GM18861 (cell line): ENCODE measurements around the gene PCBP3.

Experiments used
- ATAC-seq: cut with Tn5 transposase; IDR thresholded peaks from one replicate; pipeline ENCODE4 v1.9.1; 2021; ENCODE audit not compliant: unreplicated experiment

PCBP3 gene

GRCh38 chr21:45986316-45987051 is 343.0 kb downstream of the PCBP3 start:
- no peak for ATAC-seq

GRCh38 chr21:45987121-45987711 is 343.7 kb downstream of the PCBP3 start:
- no peak for ATAC-seq

GRCh38 chr21:45988366-45989347 is 345.1 kb downstream of the PCBP3 start:
- no peak for ATAC-seq

GRCh38 chr21:45989355-45990048 is 346.0 kb downstream of the PCBP3 start:
- no peak for ATAC-seq

- no peak for ATAC-seq
These were observed 346.7 kb downstream of the PCBP3 start for GRCh38 chr21:45990049-45990711.

- no peak for ATAC-seq
These were observed 347.4 kb downstream of the PCBP3 start for GRCh38 chr21:45990741-45991605.

GRCh38 chr21:45991606-45992300 is 348.2 kb downstream of the PCBP3 start:
- no peak for ATAC-seq
